Mesenchymal stem cell (in vitro differentiated cells and primary cell): ENCODE results near the gene ARVCF.

Experiments used
- DNase-seq: peaks from one replicate; pipeline ENCODE4 v3.0.0-alpha.2; 2013
- H2AFZ ChIP-seq: one replicate; pipeline ENCODE4 v1.6.1; 2013; ENCODE audit warnings: low read depth, mild to moderate bottlenecking, control low read depth, inconsistent platforms, low read length, moderate library complexity
- H2AK5ac ChIP-seq: 2 replicates; pipeline ENCODE4 v1.6.1; 2013; ENCODE audit warnings: low read length, moderate library complexity, mild to moderate bottlenecking, inconsistent platforms; ENCODE audit not compliant: severe bottlenecking
- H2BK120ac ChIP-seq: one replicate; pipeline ENCODE4 v1.6.1; 2013; ENCODE audit warnings: low read depth, mild to moderate bottlenecking, inconsistent platforms, low read length, moderate library complexity
- H2BK12ac ChIP-seq, 2 experiments: one replicate each; pipeline ENCODE4 v1.6.1; 2013; ENCODE audit warnings: inconsistent platforms in 2 of 2, low read length in 2 of 2, mild to moderate bottlenecking in 2 of 2, moderate library complexity in 2 of 2, control low read depth in 1 of 2
- H2BK15ac ChIP-seq: one replicate; pipeline ENCODE4 v1.6.1; 2013; ENCODE audit warnings: mild to moderate bottlenecking, low read depth, inconsistent platforms; ENCODE audit not compliant: poor library complexity, severe bottlenecking
- H2BK5ac ChIP-seq: 2 replicates; pipeline ENCODE4 v1.6.1; 2013; ENCODE audit warnings: low read depth, mild to moderate bottlenecking, low read length, control low read depth, inconsistent platforms; ENCODE audit not compliant: poor library complexity, severe bottlenecking
- H3K14ac ChIP-seq, 2 experiments: one replicate each; pipeline ENCODE4 v1.6.1; 2013; ENCODE audit warnings: inconsistent platforms in 2 of 2, low read length in 2 of 2, control low read depth in 1 of 2, mild to moderate bottlenecking in 1 of 2, moderate library complexity in 1 of 2
- H3K18ac ChIP-seq, 2 experiments: one replicate each; pipeline ENCODE4 v1.6.1; 2013; ENCODE audit warnings: inconsistent platforms in 2 of 2, low read length in 2 of 2, control low read depth in 1 of 2, low read depth in 1 of 2, mild to moderate bottlenecking in 1 of 2
- H3K23ac ChIP-seq, 2 experiments: one replicate each; pipeline ENCODE4 v1.6.1; 2013; ENCODE audit warnings: inconsistent platforms in 2 of 2, low read length in 2 of 2, mild to moderate bottlenecking in 2 of 2, moderate library complexity in 2 of 2, control low read depth in 1 of 2
- H3K27ac ChIP-seq: 2 replicates; pipeline ENCODE4 v1.5.1; 2013; ENCODE audit warnings: mild to moderate bottlenecking, moderate library complexity, low read length, control low read depth, inconsistent platforms; ENCODE audit not compliant: poor library complexity, severe bottlenecking
- H3K27me3 ChIP-seq, 2 experiments: 2 replicates each; pipeline versions ENCODE4 v1.6.1 to v1.7.0; 2013; ENCODE audit warnings: low read length in 2 of 2, mild to moderate bottlenecking in 2 of 2, moderate library complexity in 2 of 2, control low read depth in 1 of 2, inconsistent platforms in 1 of 2; ENCODE audit not compliant: control insufficient read depth in 1 of 2, insufficient read depth in 1 of 2
- H3K36me3 ChIP-seq, 2 experiments: 2 replicates each; pipeline versions ENCODE4 v1.6.1 to v1.7.0; 2013; ENCODE audit warnings: low read length in 2 of 2, control low read depth in 1 of 2, inconsistent platforms in 1 of 2, low read depth in 1 of 2, mild to moderate bottlenecking in 1 of 2; ENCODE audit not compliant: insufficient read depth in 2 of 2, control insufficient read depth in 1 of 2
- H3K4ac ChIP-seq, 2 experiments: one replicate each; pipeline ENCODE4 v1.6.1; 2013; ENCODE audit warnings: inconsistent platforms in 2 of 2, low read length in 2 of 2, mild to moderate bottlenecking in 2 of 2, moderate library complexity in 2 of 2, control low read depth in 1 of 2, low read depth in 1 of 2
- H3K4me1 ChIP-seq: 2 replicates; pipeline ENCODE4 v1.6.1; 2013; ENCODE audit warnings: low read depth, low read length, control low read depth; ENCODE audit not compliant: control insufficient read depth, insufficient read depth
- H3K4me2 ChIP-seq: 2 replicates; pipeline ENCODE4 v1.6.1; 2013; ENCODE audit warnings: low read length, mild to moderate bottlenecking, inconsistent platforms; ENCODE audit not compliant: poor library complexity, severe bottlenecking
- H3K4me3 ChIP-seq, 2 experiments: 2 replicates each; pipeline versions ENCODE4 v1.5.1 to v1.7.0; 2013; ENCODE audit warnings: low read length in 2 of 2, mild to moderate bottlenecking in 2 of 2, control low read depth in 1 of 2, low read depth in 1 of 2; ENCODE audit not compliant: insufficient read depth in 1 of 2
- H3K79me1 ChIP-seq: replicated peaks from 2 replicates; pipeline ENCODE4 v1.6.1; 2013; ENCODE audit warnings: mild to moderate bottlenecking, control low read depth, low read length, inconsistent platforms; ENCODE audit not compliant: poor library complexity, severe bottlenecking
- H3K9ac ChIP-seq: 2 replicates; pipeline ENCODE4 v1.7.0; 2013; ENCODE audit warnings: mild to moderate bottlenecking, low read length, moderate library complexity
- H3K9me3 ChIP-seq: 2 replicates; pipeline ENCODE4 v1.7.0; 2013; ENCODE audit warnings: mild to moderate bottlenecking, low read length; ENCODE audit not compliant: control insufficient read depth
- H4K8ac ChIP-seq: one replicate; pipeline ENCODE4 v1.6.1; 2013; ENCODE audit warnings: inconsistent platforms, mild to moderate bottlenecking, low read length, moderate library complexity
- H4K91ac ChIP-seq: one replicate; pipeline ENCODE4 v1.6.1; 2013; ENCODE audit warnings: mild to moderate bottlenecking, low read length, inconsistent platforms
- WGBS: methylation state at CpG from one replicate; pipeline ENCODE4 v1.1.7; 2013; ENCODE audit warnings: mixed read lengths; 5-methylcytosine and 5-hydroxymethylcytosine counted together
- small RNA-seq: library from polyadenylated mRNA; stranded (forward); fragments of <200 nt; extraction: miRNeasy Mini kit (QIAGEN cat#:217004); gene quantifications from one replicate; pipeline ENCODE3, GENCODE V24; 2013; ENCODE audit warnings: low read depth

Gene ARVCF

GRCh38 chr22:19923914-19924513 is 92.6 kb downstream of the ARVCF start:
- Histone ChIP-seq H3K36me3 (peaks cover 0 to 9% of the 10 kb centered on the region in 2 experiments), H3K4me1 (no peaks in the 10 kb centered on the region), H2AK5ac (no peak overlapping the region), H3K4me2 (no peak overlapping the region), H3K27me3 (no peaks in the 10 kb centered on the region), H3K18ac (no peak overlapping the region), H3K4ac (no peak overlapping the region), H2AFZ (no peak overlapping the region), H2BK120ac (no peak overlapping the region), H2BK12ac (no peak overlapping the region), H3K27ac (no peak overlapping the region), H4K8ac (peak overlapping the region; percentile 12), H3K9ac (no peak overlapping the region), H3K23ac (no peak overlapping the region), H2BK15ac (no peak overlapping the region), H3K14ac (no peak overlapping the region), H3K79me1 (peaks cover 3% of the 10 kb centered on the region), H3K4me3 (no peak overlapping the region), H3K9me3 (no peaks in the 10 kb centered on the region), H2BK5ac (no peak overlapping the region), H4K91ac (peak overlapping the region; percentile 13)
- DNase-seq: no peak
- 83% methylated on average over 12 of the region's 12 CpGs for WGBS

- peaks cover 3% of the 10 kb centered on the region for H3K79me1 ChIP-seq
- no peak overlapping the region for H2BK12ac ChIP-seq
- no peak overlapping the region for H3K14ac ChIP-seq
- no peak overlapping the region for H2BK5ac ChIP-seq
- H3K18ac ChIP-seq: no peak overlapping the region
- H3K36me3 ChIP-seq: peaks cover 19 to 31% of the 10 kb centered on the region in 2 experiments
- H3K4ac ChIP-seq: no peak overlapping the region
- WGBS: 75% methylated on average over 3 of the region's 3 CpGs
- H3K9me3 ChIP-seq: no peaks in the 10 kb centered on the region
- H3K27ac ChIP-seq: no peak overlapping the region
- H3K4me3 ChIP-seq: no peak overlapping the region
- H2AFZ ChIP-seq: no peak overlapping the region
- H2BK120ac ChIP-seq: no peak overlapping the region
- no peak overlapping the region for H3K23ac ChIP-seq
- no peaks in the 10 kb centered on the region for H3K4me1 ChIP-seq
- H2BK15ac ChIP-seq: no peak overlapping the region
- H3K27me3 ChIP-seq: no peaks in the 10 kb centered on the region
- no peak overlapping the region for H3K4me2 ChIP-seq
- H4K8ac ChIP-seq: no peak overlapping the region
- H3K9ac ChIP-seq: no peak overlapping the region
- no peak for DNase-seq
- H4K91ac ChIP-seq: no peak overlapping the region
- no peak overlapping the region for H2AK5ac ChIP-seq
Observed at GRCh38 chr22:19921544-19922081, 95.0 kb downstream of the ARVCF start.

Small RNA genes lying within 50 kb of the gene (small RNA-seq; reads per million reads assigned to genes)
- gene MIR185: 121 reads per million, percentile 93 among the genes with 10 or more reads in this experiment
